ENCODE data around the gene UNC5C. TPM values are rescaled to one million over a fixed set of nuclear protein-coding genes. Genes with fewer than 3 reads are reported as not detected.

Gene UNC5C
- total and polyA plus RNA-seq, 2 experiments from 2014 or later, result 3.5 to 16.0 TPM

DNA sequence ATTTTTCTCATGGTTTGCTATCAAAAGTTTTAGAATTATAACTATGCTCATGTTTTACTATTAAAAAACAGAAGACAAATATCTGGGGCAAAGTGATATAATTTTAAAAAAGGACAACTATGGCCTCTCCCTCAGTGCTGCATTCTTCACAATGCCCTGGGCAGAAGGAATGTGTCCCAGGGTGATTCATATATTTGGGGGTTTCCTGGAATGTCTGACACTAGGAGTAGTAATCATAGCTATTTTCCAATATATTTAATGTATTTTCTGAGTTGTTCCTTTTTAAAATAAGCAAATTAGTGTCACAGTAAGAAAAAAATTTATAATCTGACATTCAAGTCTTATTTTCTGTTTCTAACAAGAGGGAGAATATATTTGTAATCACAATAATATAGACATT, 281.7 kb downstream of the UNC5C start:
- Histone ChIP-seq H3K4me1 (ENCODE audit: insufficient read depth) (no peaks in the 10 kb centered on the region), H3K27ac (no peak overlapping the region), H3K4me2 (no peak overlapping the region), H3K9me2 (replicated peaks; ENCODE audit: insufficient read depth) (no peaks in the 10 kb centered on the region), H3K27me3 (no peaks in the 10 kb centered on the region), H3K9me3 (ENCODE audit: low read depth) (no peaks in the 10 kb centered on the region), H3K36me3 (replicated peaks; ENCODE audit: insufficient read depth, low read depth) (no peaks in the 10 kb centered on the region), H3K79me2 (no peaks in the 10 kb centered on the region), H4K20me1 (ENCODE audit: insufficient read depth, poor library complexity, severe bottlenecking) (no peaks in the 10 kb centered on the region), H3K4me3 (no peak overlapping the region), H2AFZ (no peak overlapping the region)
- TF ChIP-seq, protein P1, sequence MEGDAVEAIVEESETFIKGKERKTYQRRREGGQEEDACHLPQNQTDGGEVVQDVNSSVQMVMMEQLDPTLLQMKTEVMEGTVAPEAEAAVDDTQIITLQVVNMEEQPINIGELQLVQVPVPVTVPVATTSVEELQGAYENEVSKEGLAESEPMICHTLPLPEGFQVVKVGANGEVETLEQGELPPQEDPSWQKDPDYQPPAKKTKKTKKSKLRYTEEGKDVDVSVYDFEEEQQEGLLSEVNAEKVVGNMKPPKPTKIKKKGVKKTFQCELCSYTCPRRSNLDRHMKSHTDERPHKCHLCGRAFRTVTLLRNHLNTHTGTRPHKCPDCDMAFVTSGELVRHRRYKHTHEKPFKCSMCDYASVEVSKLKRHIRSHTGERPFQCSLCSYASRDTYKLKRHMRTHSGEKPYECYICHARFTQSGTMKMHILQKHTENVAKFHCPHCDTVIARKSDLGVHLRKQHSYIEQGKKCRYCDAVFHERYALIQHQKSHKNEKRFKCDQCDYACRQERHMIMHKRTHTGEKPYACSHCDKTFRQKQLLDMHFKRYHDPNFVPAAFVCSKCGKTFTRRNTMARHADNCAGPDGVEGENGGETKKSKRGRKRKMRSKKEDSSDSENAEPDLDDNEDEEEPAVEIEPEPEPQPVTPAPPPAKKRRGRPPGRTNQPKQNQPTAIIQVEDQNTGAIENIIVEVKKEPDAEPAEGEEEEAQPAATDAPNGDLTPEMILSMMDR (IDR thresholded peaks at IDR 0.05; ENCODE audit: poor library complexity), result no peak
- TF ChIP-seq EZH2 (IDR thresholded peaks at IDR 0.05; ENCODE audit: borderline replicate concordance), result no peak
- TF ChIP-seq EZH2phosphoT487 (IDR thresholded peaks at IDR 0.05; ENCODE audit: low read depth, severe bottlenecking, unreplicated experiment), result no peak
- no peak for DNase-seq (ENCODE audit: low spot score)

DNA sequence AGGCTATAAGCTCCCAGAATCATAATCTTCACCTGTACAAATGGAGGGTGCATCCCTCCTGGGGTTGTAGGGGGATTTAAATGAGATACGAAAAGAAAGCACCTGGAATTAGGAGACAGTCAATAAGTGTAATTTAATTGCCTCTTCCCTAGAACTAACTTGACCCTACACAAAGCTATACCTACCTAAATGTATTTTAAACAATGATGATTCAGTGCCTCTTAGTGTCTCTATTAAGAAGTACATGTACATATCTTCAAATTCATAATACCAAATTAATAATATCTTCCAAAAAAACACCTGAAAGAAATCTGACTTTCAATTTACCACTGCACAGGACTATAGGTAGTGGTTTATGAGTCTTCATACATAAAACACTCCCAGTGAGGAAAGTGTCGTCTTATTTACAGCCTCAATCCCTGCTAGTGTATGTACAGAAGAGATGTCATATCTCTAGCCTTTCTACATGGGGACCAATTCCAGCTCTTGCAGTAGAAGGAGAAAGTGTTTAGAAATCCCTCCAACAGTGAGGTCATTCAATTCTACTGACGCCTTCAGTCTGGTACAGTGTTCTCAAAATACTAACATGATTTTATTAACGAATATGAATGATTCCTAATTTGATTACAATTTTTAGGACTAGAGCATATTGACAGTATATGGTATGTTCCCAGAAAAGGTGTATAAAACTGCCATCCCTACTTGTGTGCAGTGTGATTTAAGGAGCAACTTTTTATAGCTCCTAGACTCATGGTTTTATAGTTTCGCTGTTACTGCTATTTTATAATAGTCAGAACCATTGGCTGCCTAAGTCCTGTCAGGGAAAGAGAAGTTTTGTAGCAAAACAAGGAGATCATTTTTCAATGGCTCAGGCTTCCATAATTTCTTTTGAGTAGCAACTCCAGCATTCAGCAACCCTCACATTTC, 282.7 kb downstream of the UNC5C start:
- H3K36me3 ChIP-seq (replicated peaks; ENCODE audit: insufficient read depth, low read depth), result no peaks in the 10 kb centered on the region
- no peak for DNase-seq (ENCODE audit: low spot score)
- WGBS (ENCODE audit: low lambda C conversion rate, missing lambda C conversion rate), result 79% methylated on average over 5 of the region's 5 CpGs

DNA sequence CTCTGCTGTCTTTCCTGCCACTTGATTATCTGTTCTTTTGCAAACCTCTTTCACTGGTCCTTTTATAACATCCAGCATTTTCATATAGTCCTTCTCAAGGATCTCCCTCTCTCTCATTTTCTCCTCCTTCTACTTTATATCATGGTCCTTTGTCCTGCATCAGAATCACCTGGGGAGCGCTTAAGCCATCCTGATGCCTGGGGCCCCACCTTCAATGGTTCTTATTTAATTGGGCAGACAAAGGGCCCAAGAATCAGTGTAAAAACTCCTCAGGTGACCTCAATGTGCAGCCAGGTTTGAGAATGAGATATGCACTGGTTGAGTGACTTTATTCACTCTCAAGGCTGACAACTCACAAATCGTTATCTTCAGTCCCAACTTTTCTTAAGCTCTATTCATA, 283.9 kb downstream of the UNC5C start:
- Histone ChIP-seq H3K4me2 (no peak overlapping the region), H4K20me1 (ENCODE audit: insufficient read depth, poor library complexity, severe bottlenecking) (no peaks in the 10 kb centered on the region), H3K27me3 (no peaks in the 10 kb centered on the region), H3K4me1 (ENCODE audit: insufficient read depth) (no peaks in the 10 kb centered on the region), H3K27ac (no peak overlapping the region), H3K9me2 (replicated peaks; ENCODE audit: insufficient read depth) (no peaks in the 10 kb centered on the region), H3K36me3 (replicated peaks; ENCODE audit: insufficient read depth, low read depth) (no peaks in the 10 kb centered on the region), H3K9me3 (ENCODE audit: low read depth) (no peaks in the 10 kb centered on the region), H3K79me2 (no peaks in the 10 kb centered on the region), H3K4me3 (no peak overlapping the region), H2AFZ (no peak overlapping the region)
- WGBS (ENCODE audit: low lambda C conversion rate, missing lambda C conversion rate), result 93% methylated on average over 2 of the region's 2 CpGs
- no peak for DNase-seq (ENCODE audit: low spot score)
- TF ChIP-seq EZH2 (IDR thresholded peaks at IDR 0.05; ENCODE audit: borderline replicate concordance) (no peak), EZH2phosphoT487 (IDR thresholded peaks at IDR 0.05; ENCODE audit: low read depth, severe bottlenecking, unreplicated experiment) (no peak)

More for the DNA sequence above, 282.7 kb downstream of the UNC5C start:
- Histone ChIP-seq H3K79me2 (no peaks in the 10 kb centered on the region), H3K27me3 (no peaks in the 10 kb centered on the region), H3K27ac (no peak overlapping the region), H4K20me1 (ENCODE audit: insufficient read depth, poor library complexity, severe bottlenecking) (no peaks in the 10 kb centered on the region), H3K9me3 (ENCODE audit: low read depth) (no peaks in the 10 kb centered on the region), H2AFZ (no peak overlapping the region), H3K4me2 (no peak overlapping the region), H3K9me2 (replicated peaks; ENCODE audit: insufficient read depth) (no peaks in the 10 kb centered on the region), H3K4me3 (no peak overlapping the region), H3K4me1 (ENCODE audit: insufficient read depth) (no peaks in the 10 kb centered on the region)
- TF ChIP-seq, protein P1 (IDR thresholded peaks at IDR 0.05; ENCODE audit: poor library complexity), result no peak
- TF ChIP-seq EZH2 (IDR thresholded peaks at IDR 0.05; ENCODE audit: borderline replicate concordance), result no peak
- no peak for TF ChIP-seq EZH2phosphoT487 (IDR thresholded peaks at IDR 0.05; ENCODE audit: low read depth, severe bottlenecking, unreplicated experiment)

DNA sequence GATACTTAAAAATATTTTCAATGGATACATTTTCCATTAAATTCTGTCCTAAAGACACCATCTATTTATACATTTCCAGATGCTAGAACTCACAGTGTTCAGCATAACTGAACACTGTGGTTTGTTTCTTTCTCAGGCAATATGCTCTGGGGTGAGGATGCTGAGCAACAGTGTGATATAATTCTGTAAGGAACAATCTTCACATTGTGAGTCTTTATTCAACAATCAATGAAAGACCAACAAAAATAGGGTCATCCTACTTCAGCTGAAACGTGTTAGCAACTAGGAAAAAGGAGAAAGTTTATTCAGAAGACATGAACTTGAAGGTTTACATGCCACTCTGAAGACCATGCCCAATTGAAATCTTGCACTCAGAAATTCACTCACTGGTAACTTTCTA, 284.8 kb downstream of the UNC5C start:
- H3K36me3 ChIP-seq (replicated peaks; ENCODE audit: insufficient read depth, low read depth), result no peaks in the 10 kb centered on the region
- TF ChIP-seq EZH2 (IDR thresholded peaks at IDR 0.05; ENCODE audit: borderline replicate concordance), result no peak
- TF ChIP-seq EZH2phosphoT487 (IDR thresholded peaks at IDR 0.05; ENCODE audit: low read depth, severe bottlenecking, unreplicated experiment), result no peak
- TF ChIP-seq, protein P1 (IDR thresholded peaks at IDR 0.05; ENCODE audit: poor library complexity), result no peak
- no peaks in the 10 kb centered on the region for H3K9me2 ChIP-seq (replicated peaks; ENCODE audit: insufficient read depth)
- H2AFZ ChIP-seq, result no peak overlapping the region
- H3K4me1 ChIP-seq (ENCODE audit: insufficient read depth), result no peaks in the 10 kb centered on the region
- DNase-seq (ENCODE audit: low spot score), result no peak
- H3K79me2 ChIP-seq, result no peaks in the 10 kb centered on the region
- no peak overlapping the region for H3K27ac ChIP-seq
- no peaks in the 10 kb centered on the region for H4K20me1 ChIP-seq (ENCODE audit: insufficient read depth, poor library complexity, severe bottlenecking)
- no peak overlapping the region for H3K4me2 ChIP-seq
- H3K9me3 ChIP-seq (ENCODE audit: low read depth), result no peaks in the 10 kb centered on the region
- WGBS (ENCODE audit: low lambda C conversion rate, missing lambda C conversion rate), result 90% methylated on average over 1 of the region's 1 CpG
- no peak overlapping the region for H3K4me3 ChIP-seq
- H3K27me3 ChIP-seq, result no peaks in the 10 kb centered on the region

Data from hepatocyte (in vitro differentiated cells).